ENCODE measurements around the gene NMNAT2. TPM values are rescaled to one million over a fixed set of nuclear protein-coding genes. Genes with fewer than 3 reads are reported as not detected.
A peak's percentile ranks its signal among the peaks of the same experiment; 100 is the strongest.

NMNAT2 gene
- total and polyA plus RNA-seq, 2 of the 8 experiments (the other 6 are each of a cell fraction or from before 2014, with no cell fraction given) = 6.5 to 20.9 TPM

DNA sequence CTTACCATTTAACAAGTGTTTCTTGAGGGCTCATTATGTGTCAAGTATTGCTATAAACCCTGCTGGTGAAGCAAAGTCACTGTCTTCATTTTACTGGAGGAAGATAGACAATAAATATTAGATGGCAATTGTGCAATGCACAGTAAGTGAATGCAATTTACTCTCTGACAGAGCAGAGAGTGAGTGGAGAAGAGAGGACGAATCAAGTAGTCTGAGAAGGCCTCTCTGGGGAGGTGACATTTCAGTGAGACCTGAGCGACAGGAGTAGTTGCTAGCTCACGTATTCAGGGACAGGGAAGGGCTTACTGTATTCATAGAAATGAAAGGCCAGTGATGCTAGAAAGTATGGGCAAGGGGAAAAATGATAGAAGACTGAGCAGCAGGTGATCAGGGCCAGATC, 1.2 kb upstream of the NMNAT2 start:
- Histone ChIP-seq H2BK12ac (ENCODE audit: low read depth, low read length) (0 out of 2 replicates have a peak overlapping the region, but pooled peaks have one; percentile 0), H2BK5ac (ENCODE audit: low read depth, low read length) (no peak overlapping the region), H2AFZ (ENCODE audit: low read length) (no peak overlapping the region), H2BK120ac (replicated peaks; ENCODE audit: low read depth, low read length) (no peak overlapping the region), H3K4me2 (ENCODE audit: insufficient read depth in 1 of 2, low read depth in 2 of 2, low read length in 2 of 2) (no peak overlapping the region; a peak in 1 of 4 replicates), H3K9me3 (ENCODE audit: insufficient read depth in 2 of 2, low read depth in 1 of 2, low read length in 1 of 2) (no peaks in the 10 kb centered on the region), H3K56ac (replicated peaks; ENCODE audit: insufficient read length, low read depth, low read length) (no peak overlapping the region), H4K5ac (ENCODE audit: insufficient read length, low read depth, low read length) (no peak overlapping the region), H3K27me3 (replicated peaks in 1 of 4; ENCODE audit: control insufficient read depth in 3 of 4, extremely low read depth in 1 of 4, insufficient read depth in 3 of 4, low read length in 3 of 4) (peaks cover 2 to 15% (median 12%) of the 10 kb centered on the region in 4 experiments; a peak in 6 of 7 replicates), H3K79me1 (ENCODE audit: low read depth, low read length) (peaks cover 2% of the 10 kb centered on the region; the same call in 1 of the 2 replicates), H3K23ac (ENCODE audit: insufficient read length) (no peak overlapping the region), H3K79me2 (ENCODE audit: control insufficient read depth in 1 of 2, insufficient read depth in 2 of 2, low read length in 2 of 2) (no peaks in the 10 kb centered on the region; a peak in 1 of 4 replicates), H3K23me2 (ENCODE audit: low read depth, low read length) (peaks cover 15% of the 10 kb centered on the region), H3K27ac (ENCODE audit: low read depth, low read length) (no peak overlapping the region), H3K36me3 (ENCODE audit: control insufficient read depth in 2 of 4, insufficient read depth in 4 of 4, low read length in 3 of 4) (no peaks in the 10 kb centered on the region), H4K20me1 (replicated peaks in 1 of 2; ENCODE audit: control insufficient read depth in 1 of 2, insufficient read depth in 2 of 2, low read length in 2 of 2) (no peaks in the 10 kb centered on the region), H3K18ac (ENCODE audit: extremely low read depth, low read length) (no peak overlapping the region), H2AK5ac (ENCODE audit: low read depth, low read length) (no peak overlapping the region), H4K91ac (replicated peaks; ENCODE audit: insufficient read length, low read length) (no peak overlapping the region), H2BK20ac (ENCODE audit: low read length) (no peak overlapping the region), H3K4me3 (ENCODE audit: extremely low read depth in 1 of 4, insufficient read depth in 2 of 4, low read depth in 3 of 4, low read length in 4 of 4) (no peak overlapping the region), H3K4ac (replicated peaks; ENCODE audit: insufficient read length, low read depth, low read length) (no peak overlapping the region), H3K9ac (replicated peaks in 1 of 4; ENCODE audit: extremely low read depth in 1 of 4, low read depth in 3 of 4, low read length in 3 of 4) (no peak overlapping the region), H3K14ac (ENCODE audit: insufficient read length) (no peak overlapping the region), H4K8ac (ENCODE audit: extremely low read depth, insufficient read depth, low read length) (no peak overlapping the region), H2BK15ac (ENCODE audit: low read length) (peak overlapping the region; percentile 84; the same call in 1 of the 2 replicates), H3K4me1 (replicated peaks in 1 of 4; ENCODE audit: control insufficient read depth in 3 of 4, insufficient read depth in 4 of 4, low read length in 3 of 4) (peaks cover 3 to 9% (median 7%) of the 10 kb centered on the region in 4 experiments)
- ChIA-PET POLR2A (ENCODE audit: partially characterized antibody) (interaction anchor here (1.1 to 1.5 kb wide), 2 partner anchors 10 to 54 kb away, joined by 3 read pairs; no protein-coding TSS in a partner anchor), CTCF (ENCODE audit: partially characterized antibody) (interaction anchor here (1.1 to 1.8 kb wide), 3 partner anchors 13 to 148 kb away, joined by 3 to 4 read pairs (median 3); no protein-coding TSS in a partner anchor)
- FAIRE-seq (no peak), DNase-seq (ENCODE audit: low read depth in 1 of 2, low spot score in 2 of 2) (no peak)
- 67% methylated on average over 3 of the region's 3 CpGs; no CpG with 5 or more reads in 1 of the 2 experiments for WGBS, 2 experiments (ENCODE audit: extremely low coverage in 1 of 2, insufficient coverage in 1 of 2, insufficient read length in 1 of 2, insufficient replicate concordance in 2 of 2, low coverage in 1 of 2, low lambda C conversion rate in 2 of 2, missing lambda C conversion rate in 1 of 2)
- TF ChIP-seq FOSL1 (IDR thresholded peaks at IDR 0.05; ENCODE audit: insufficient read depth, low read depth, low read length) (no peak), RNF2 (IDR thresholded peaks at IDR 0.05; ENCODE audit: borderline replicate concordance, low read depth, low read length, missing control alignments, poor library complexity, severe bottlenecking) (no peak), RXRA (IDR thresholded peaks at IDR 0.05; ENCODE audit: insufficient read depth, low read depth, low read length) (no peak), BCL11A (IDR thresholded peaks at IDR 0.05; ENCODE audit: low read depth in 2 of 2, low read length in 2 of 2) (no peak), RAD21 (IDR thresholded peaks at IDR 0.05 in 1 of 2, conservative IDR thresholded peaks at IDR 0.05 in 1 of 2; ENCODE audit: low read depth in 2 of 2, low read length in 2 of 2) (no peak), EGR1 (IDR thresholded peaks at IDR 0.05; ENCODE audit: borderline replicate concordance, low read depth, low read length) (no peak), CBX8 (IDR thresholded peaks at IDR 0.05; ENCODE audit: borderline replicate concordance, low read depth, low read length) (no peak), GTF2F1 (IDR thresholded peaks at IDR 0.05; ENCODE audit: borderline replicate concordance, low read depth, low read length) (no peak), SP2 (IDR thresholded peaks at IDR 0.05; ENCODE audit: low read length) (no peak), ZNF274 (IDR thresholded peaks at IDR 0.05; ENCODE audit: borderline replicate concordance, extremely low read depth, low read length) (no peak), SP4 (IDR thresholded peaks at IDR 0.05; ENCODE audit: low read length) (no peak), EZH2 (IDR thresholded peaks at IDR 0.05; ENCODE audit: low read depth, low read length, severe bottlenecking) (no peak), POLR2A (IDR thresholded peaks at IDR 0.05; ENCODE audit: control extremely low read depth in 1 of 2, low read depth in 2 of 2, low read length in 2 of 2) (no peak)
